HL-60 (cell line): ENCODE results near the gene USP32.

Source experiments
- DNase-seq, 2 experiments: peaks; one replicate each; pipeline ENCODE4 v3.0.0-alpha.2; 2010 to 2020; ENCODE audit warnings: low read depth in 1 of 2, low spot score in 1 of 2
- H3K27ac ChIP-seq: fragments of 250-450 bp; sonication (Bioruptor Pico); replicated peaks from 2 replicates; pipeline ENCODE4 v1.5.1; 2020; ENCODE audit warnings: mild to moderate bottlenecking, moderate library complexity
- H3K27me3 ChIP-seq: fragments of 250-450 bp; sonication (Bioruptor Pico); 2 replicates; pipeline ENCODE4 v1.5.1; 2021; ENCODE audit warnings: mild to moderate bottlenecking, moderate library complexity; ENCODE audit not compliant: insufficient read depth, poor library complexity, severe bottlenecking
- H3K4me3 ChIP-seq: replicated peaks from 2 replicates; pipeline ENCODE4 v1.5.1; 2011; ENCODE audit warnings: mild to moderate bottlenecking, control low read depth, low read length; ENCODE audit not compliant: insufficient read depth
- CTCF ChIP-seq: IDR thresholded peaks from one replicate; pipeline ENCODE4 v1.5.1; 2011; ENCODE audit warnings: low read length, control low read depth, inconsistent platforms; ENCODE audit not compliant: insufficient read depth
- GABPA ChIP-seq: IDR thresholded peaks from 2 replicates; pipeline ENCODE4 v1.6.1; 2012; ENCODE audit warnings: low read depth
- POLR2AphosphoS5 ChIP-seq: IDR thresholded peaks from 2 replicates; pipeline ENCODE4 v1.6.1; 2012; ENCODE audit warnings: low read depth
- REST ChIP-seq: IDR thresholded peaks from 2 replicates; pipeline ENCODE4 v1.6.1; 2012; ENCODE audit warnings: low read depth; ENCODE audit not compliant: insufficient replicate concordance
- SPI1 ChIP-seq: IDR thresholded peaks from 2 replicates; pipeline ENCODE4 v1.6.1; 2012; ENCODE audit warnings: low read depth, mild to moderate bottlenecking, borderline replicate concordance

USP32 gene

GRCh38 chr17:60149691-60150582, 242.0 kb downstream of the USP32 start, which contains the start of gene CA4:
CA4 (plus strand) TSS chr17:60149973; CDS start chr17:60150035, 62 bp downstream.
- TF ChIP-seq SPI1 (no peak), CTCF (no peak), GABPA (no peak), POLR2AphosphoS5 (no peak), REST (no peak)
- no peak for DNase-seq
- H3K27ac ChIP-seq = no peak within 1 kb of the TSS
- peak within 1 kb of the TSS; percentile 5; the same call in 1 of the 2 replicates for H3K4me3 ChIP-seq
- peaks cover 33% of the 10 kb centered on the region for H3K27me3 ChIP-seq

- peaks cover 34% of the 10 kb centered on the region for H3K27me3 ChIP-seq
- DNase-seq = no peak
- H3K4me3 ChIP-seq = no peak overlapping the region
- no peak overlapping the region for H3K27ac ChIP-seq
- TF ChIP-seq POLR2AphosphoS5 = no peak
- no peak for TF ChIP-seq REST
- no peak for TF ChIP-seq GABPA
- TF ChIP-seq CTCF = no peak
- TF ChIP-seq SPI1 = no peak
Observed at GRCh38 chr17:60148373-60148772, 243.6 kb downstream of the USP32 start.

GRCh38 chr17:60147553-60148223, 244.2 kb downstream of the USP32 start:
- no peak for TF ChIP-seq CTCF
- no peak for TF ChIP-seq SPI1
- no peak for TF ChIP-seq REST
- no peak for TF ChIP-seq GABPA
- no peak for TF ChIP-seq POLR2AphosphoS5
- peaks cover 34% of the 10 kb centered on the region for H3K27me3 ChIP-seq
- peak in 1 of 2 experiments; percentile 69 for DNase-seq

More at GRCh38 chr17:60147553-60148223, 244.2 kb downstream of the USP32 start:
- Histone ChIP-seq H3K4me3 (no peak overlapping the region), H3K27ac (no peak overlapping the region)
